Lung (tissue), 12 donors: ENCODE results near the gene DLG1. TPM values are rescaled to one million over a fixed set of nuclear protein-coding genes. Genes with fewer than 3 reads are reported as not detected.
"Not testable (repeated sequence)": the region's sequence is repeated elsewhere in the genome, so short reads cannot be mapped to it uniquely, and the experiment has no call there.

Source experiments
- ATAC-seq: fragments of 200-7000 bp; cut with Tn5 transposase; one replicate; pipeline ENCODE4 v1.9.1; 2020; ENCODE audit warnings: moderate number of reproducible peaks; ENCODE audit not compliant: insufficient read depth, low FRiP score
- DNase-seq, 3 donors: peaks; one replicate each; pipeline ENCODE4 v3.0.0-alpha.2; 2013 to 2017
- H3K27ac ChIP-seq, 2 donors: one replicate each; pipeline ENCODE4 v1.5.1; 2013; ENCODE audit warnings: mild to moderate bottlenecking in 2 of 2, moderate library complexity in 2 of 2, control low read depth in 1 of 2, inconsistent platforms in 1 of 2, low read depth in 1 of 2, low read length in 1 of 2
- H3K27me3 ChIP-seq, 3 donors: one replicate each; pipeline ENCODE4 v1.5.1; 2013; ENCODE audit warnings: low read length in 2 of 3; ENCODE audit not compliant: control insufficient read depth in 3 of 3, insufficient read depth in 3 of 3
- H3K36me3 ChIP-seq, 4 donors: one replicate each; pipeline ENCODE4 v1.5.1; 2013; ENCODE audit warnings: low read length in 4 of 4, mild to moderate bottlenecking in 1 of 4, moderate library complexity in 1 of 4; ENCODE audit not compliant: control insufficient read depth in 4 of 4, insufficient read depth in 4 of 4
- H3K4me1 ChIP-seq, 5 donors: one replicate each; pipeline ENCODE4 v1.5.1; 2013; ENCODE audit warnings: low read length in 5 of 5, mild to moderate bottlenecking in 2 of 5, moderate library complexity in 1 of 5; ENCODE audit not compliant: control insufficient read depth in 5 of 5, insufficient read depth in 5 of 5
- H3K4me3 ChIP-seq: one replicate; pipeline ENCODE4 v1.5.1; 2013; ENCODE audit warnings: mild to moderate bottlenecking, control low read depth, moderate library complexity
- H3K9ac ChIP-seq, 2 donors: one replicate each; pipeline ENCODE4 v1.5.1; 2013; ENCODE audit warnings: low read length in 2 of 2, control low read depth in 1 of 2; ENCODE audit not compliant: insufficient read depth in 1 of 2
- H3K9me3 ChIP-seq, 4 donors: one replicate each; pipeline ENCODE4 v1.5.1; 2013; ENCODE audit warnings: low read length in 3 of 4, mild to moderate bottlenecking in 1 of 4, moderate library complexity in 1 of 4; ENCODE audit not compliant: control insufficient read depth in 4 of 4, insufficient read depth in 3 of 4
- WGBS, 2 donors: extraction: QIAGEN DNeasy Blood & Tissue Kit; methylation state at CpG; one replicate each; pipeline ENCODE4 v1.1.7; 2013; 5-methylcytosine and 5-hydroxymethylcytosine counted together
- polyA plus RNA-seq, 2 donors: library from polyadenylated mRNA; stranded (reverse); fragments of 200-250 nt; gene quantifications; one replicate each; pipeline ENCODE4 v1.2.1, GENCODE V29; 2013
- total RNA-seq, 2 donors: library from RNA; depleted of rRNA in 1 of 2; stranded (reverse); fragments of >200 nt in 1 of 2; gene quantifications; one replicate each; pipeline ENCODE4 v1.2.1, GENCODE V29; 2014 to 2021
- TF ChIP-seq, protein P1 (sequence below): IDR thresholded peaks from 2 replicates; pipeline ENCODE4 v1.5.1; 2012; ENCODE audit warnings: mild to moderate bottlenecking; ENCODE audit errors: control extremely low read depth, extremely low read depth
- donor health status: control.
- donor health status: control.
- donor health status: Bipolar disorder and iron deficiency.
- donor health status: healthy.
- donor health status: DM: yes; HTN: yes; CAD: no.

The DLG1 gene
- total and polyA plus RNA-seq, 4 donors = 16.0 to 114 (median 45.7) TPM

DNA sequence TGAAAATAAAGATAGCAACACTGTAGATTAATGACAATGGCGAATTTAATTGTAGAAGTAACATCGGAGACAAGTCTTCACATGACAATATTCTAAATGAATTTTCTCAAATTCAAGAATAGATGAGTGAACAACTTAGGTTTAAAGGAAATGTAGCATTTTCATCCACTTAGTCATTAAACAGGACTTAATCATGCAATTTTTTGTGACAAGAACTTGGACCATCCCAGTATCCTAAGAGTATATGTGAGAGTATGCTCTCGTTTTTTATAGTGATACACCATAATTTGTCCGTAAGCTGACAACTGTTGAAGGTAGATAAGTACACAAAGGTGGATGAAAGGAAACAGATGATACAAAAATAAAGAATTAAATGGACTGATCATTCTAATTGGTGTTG is 81.5 kb downstream of the DLG1 start:
- H3K9me3 ChIP-seq = no peaks in the 10 kb centered on the region
- ATAC-seq (no peak), DNase-seq (no peak)
- peaks cover 0 to 5% (median 0%) of the 10 kb centered on the region in 4 donors for H3K36me3 ChIP-seq
- H3K9ac ChIP-seq = no peak overlapping the region
- WGBS, 2 donors = 92 to 94% methylated on average over 4 of the region's 4 CpGs
- TF ChIP-seq, protein P1, sequence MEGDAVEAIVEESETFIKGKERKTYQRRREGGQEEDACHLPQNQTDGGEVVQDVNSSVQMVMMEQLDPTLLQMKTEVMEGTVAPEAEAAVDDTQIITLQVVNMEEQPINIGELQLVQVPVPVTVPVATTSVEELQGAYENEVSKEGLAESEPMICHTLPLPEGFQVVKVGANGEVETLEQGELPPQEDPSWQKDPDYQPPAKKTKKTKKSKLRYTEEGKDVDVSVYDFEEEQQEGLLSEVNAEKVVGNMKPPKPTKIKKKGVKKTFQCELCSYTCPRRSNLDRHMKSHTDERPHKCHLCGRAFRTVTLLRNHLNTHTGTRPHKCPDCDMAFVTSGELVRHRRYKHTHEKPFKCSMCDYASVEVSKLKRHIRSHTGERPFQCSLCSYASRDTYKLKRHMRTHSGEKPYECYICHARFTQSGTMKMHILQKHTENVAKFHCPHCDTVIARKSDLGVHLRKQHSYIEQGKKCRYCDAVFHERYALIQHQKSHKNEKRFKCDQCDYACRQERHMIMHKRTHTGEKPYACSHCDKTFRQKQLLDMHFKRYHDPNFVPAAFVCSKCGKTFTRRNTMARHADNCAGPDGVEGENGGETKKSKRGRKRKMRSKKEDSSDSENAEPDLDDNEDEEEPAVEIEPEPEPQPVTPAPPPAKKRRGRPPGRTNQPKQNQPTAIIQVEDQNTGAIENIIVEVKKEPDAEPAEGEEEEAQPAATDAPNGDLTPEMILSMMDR = no peak
- no peak overlapping the region for H3K4me3 ChIP-seq
- H3K27me3 ChIP-seq = no peaks in the 10 kb centered on the region
- no peak overlapping the region for H3K27ac ChIP-seq
- peaks cover 0 to 13% (median 0%) of the 10 kb centered on the region in 5 donors for H3K4me1 ChIP-seq

DNA sequence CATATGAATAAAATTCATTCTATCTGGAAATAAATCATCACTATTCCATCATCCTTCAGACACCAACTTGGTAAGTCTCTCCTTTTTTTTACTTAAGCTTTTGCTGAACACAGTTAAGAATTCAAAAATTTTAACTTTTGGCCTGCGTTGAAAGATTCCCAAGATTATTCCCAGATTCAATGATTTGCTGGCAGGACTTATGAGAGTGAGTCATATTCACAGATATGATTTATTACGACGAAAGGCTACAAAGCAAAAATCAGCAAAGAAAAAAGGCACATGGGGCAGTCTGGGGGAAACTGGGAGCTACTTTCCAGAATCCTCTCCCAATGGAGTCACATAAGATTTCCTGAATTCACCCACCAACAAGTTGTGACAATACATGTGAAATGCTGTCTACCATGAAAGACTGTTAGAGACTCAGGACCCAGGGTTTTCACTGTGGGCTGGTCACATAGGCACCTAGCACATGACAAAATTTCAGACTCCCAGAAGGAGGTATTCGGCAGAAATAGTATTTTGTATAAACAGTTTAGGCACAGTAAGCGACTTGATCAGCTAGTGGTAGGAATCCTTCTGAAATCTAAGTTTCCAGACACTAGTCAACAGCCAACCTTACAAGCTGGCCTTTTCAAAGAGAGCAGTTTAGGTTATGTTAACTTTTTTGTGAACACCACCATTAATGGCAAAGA is 82.1 kb downstream of the DLG1 start:
- H3K36me3 ChIP-seq = peaks cover 0 to 5% (median 0%) of the 10 kb centered on the region in 4 donors
- H3K9ac ChIP-seq = no peak overlapping the region
- 71 to 86% methylated on average over 5 of the region's 5 CpGs for WGBS, 2 donors
- H3K27ac ChIP-seq = no peak overlapping the region
- H3K27me3 ChIP-seq = no peaks in the 10 kb centered on the region
- no peak overlapping the region for H3K4me3 ChIP-seq
- TF ChIP-seq, protein P1 = no peak
- H3K9me3 ChIP-seq = no peaks in the 10 kb centered on the region
- ATAC-seq (no peak), DNase-seq (peak in 1 of 3 donors; percentile 39)
- H3K4me1 ChIP-seq = peaks cover 0 to 9% (median 0%) of the 10 kb centered on the region in 5 donors

DNA sequence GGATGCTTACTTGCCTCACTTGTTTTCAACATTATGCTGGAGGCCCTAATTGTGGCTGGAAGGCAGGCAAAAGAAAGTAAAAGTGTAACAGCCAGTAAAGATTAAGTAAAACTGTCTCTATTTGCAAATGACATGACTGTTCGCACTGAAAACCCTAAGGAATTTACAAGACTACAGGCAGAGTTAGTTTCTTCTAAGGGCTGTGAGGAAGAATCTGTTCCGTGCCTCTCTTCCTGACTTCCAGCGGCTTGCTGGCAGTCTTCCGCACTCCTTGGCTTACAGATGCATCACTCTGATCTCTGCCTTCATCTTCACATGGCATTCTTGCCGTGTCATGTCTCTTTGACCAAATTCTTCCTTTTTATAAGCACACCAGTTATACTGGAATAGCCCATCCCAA is 86.1 kb downstream of the DLG1 start:
- ATAC-seq = no peak
- WGBS, 2 donors = 86 to 99% methylated on average over 5 of the region's 5 CpGs

DNA sequence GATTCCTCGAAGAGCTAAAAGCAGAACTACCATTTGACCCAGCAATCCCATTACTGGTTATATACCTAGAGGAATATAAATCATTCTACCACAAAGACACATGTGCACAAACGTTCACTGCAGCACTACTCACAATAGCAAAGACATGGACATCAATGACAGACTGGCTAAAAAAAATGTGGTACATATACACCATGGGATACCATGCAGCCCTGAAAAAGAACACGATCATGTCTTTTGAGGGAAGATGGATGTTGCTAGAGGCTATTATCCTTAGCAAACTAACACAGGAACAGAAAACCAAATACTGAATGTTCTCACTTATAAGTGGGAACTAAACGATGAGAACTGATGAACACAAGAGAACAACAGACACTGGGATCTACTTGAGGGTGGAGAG is 86.7 kb downstream of the DLG1 start:
- H3K4me1 ChIP-seq = peaks cover 0 to 13% (median 3%) of the 10 kb centered on the region in 5 donors
- not testable (repeated sequence) for H3K9ac ChIP-seq, H3K36me3 ChIP-seq, H3K9me3 ChIP-seq, H3K27me3 ChIP-seq, DNase-seq, ATAC-seq, H3K4me3 ChIP-seq, H3K27ac ChIP-seq
- WGBS, 2 donors = 95% methylated on average over 4 of the region's 4 CpGs

More for the DNA sequence above, 86.1 kb downstream of the DLG1 start:
- TF ChIP-seq, protein P1 = no peak
- Histone ChIP-seq H3K4me3 (no peak overlapping the region), H3K9me3 (no peaks in the 10 kb centered on the region), H3K9ac (no peak overlapping the region), H3K27me3 (no peaks in the 10 kb centered on the region), H3K27ac (no peak overlapping the region), H3K4me1 (peaks cover 0 to 13% (median 3%) of the 10 kb centered on the region in 5 donors), H3K36me3 (peaks cover 0 to 5% (median 0%) of the 10 kb centered on the region in 4 donors)
- DNase-seq = no peak
